LoVo (cell line): ENCODE data around the gene NHS.

Experiments used
- DNase-seq: peaks from one replicate; pipeline ENCODE4 v3.0.0-alpha.2; 2016; ENCODE audit warnings: low spot score

NHS gene

GRCh38 chrX:17590892-17591740 lies 216.1 kb downstream of the NHS start:
- peak; percentile 55 for DNase-seq

- no peak for DNase-seq
Measured at GRCh38 chrX:17591741-17592110, 216.7 kb downstream of the NHS start.

GRCh38 chrX:17592117-17592516 lies 217.1 kb downstream of the NHS start:
- no peak for DNase-seq

GRCh38 chrX:17594693-17595092 lies 219.7 kb downstream of the NHS start:
- no peak for DNase-seq

GRCh38 chrX:17595456-17596035 lies 220.5 kb downstream of the NHS start:
- DNase-seq, result peak; percentile 65

- DNase-seq, result no peak
Measured at GRCh38 chrX:17596061-17596460, 221.1 kb downstream of the NHS start.

- DNase-seq, result no peak
Measured at GRCh38 chrX:17596546-17597205, 221.7 kb downstream of the NHS start.

GRCh38 chrX:17597327-17597726 lies 222.3 kb downstream of the NHS start:
- DNase-seq, result no peak

GRCh38 chrX:17597836-17598439 lies 222.9 kb downstream of the NHS start:
- peak; percentile 45 for DNase-seq

GRCh38 chrX:17601441-17602200 lies 226.6 kb downstream of the NHS start:
- no peak for DNase-seq

- DNase-seq, result no peak
Measured at GRCh38 chrX:17602245-17602644, 227.2 kb downstream of the NHS start.

GRCh38 chrX:17603196-17603595 lies 228.2 kb downstream of the NHS start:
- DNase-seq, result no peak

- DNase-seq, result no peak
Measured at GRCh38 chrX:17605676-17606075, 230.7 kb downstream of the NHS start.

GRCh38 chrX:17606231-17606630 lies 231.2 kb downstream of the NHS start:
- DNase-seq, result no peak

- DNase-seq, result no peak
Measured at GRCh38 chrX:17608888-17609287, 233.9 kb downstream of the NHS start.

GRCh38 chrX:17610788-17611187 lies 235.8 kb downstream of the NHS start:
- DNase-seq, result no peak

GRCh38 chrX:17613979-17614588 lies 239.1 kb downstream of the NHS start:
- no peak for DNase-seq

GRCh38 chrX:17616936-17617335 lies 241.9 kb downstream of the NHS start:
- DNase-seq, result no peak

- DNase-seq, result no peak
Measured at GRCh38 chrX:17617806-17618205, 242.8 kb downstream of the NHS start.

GRCh38 chrX:17621566-17622270 lies 246.7 kb downstream of the NHS start:
- DNase-seq, result no peak

GRCh38 chrX:17622331-17622730 lies 247.3 kb downstream of the NHS start:
- DNase-seq, result no peak
